ENCODE data around the gene PARVB. TPM values are rescaled to one million over a fixed set of nuclear protein-coding genes. Genes with fewer than 3 reads are reported as not detected.

The PARVB gene
- total RNA-seq, 4 donors from 2014 or later = 33.5 to 73.5 (median 41.5) TPM

- no peak overlapping the region for H3K27ac ChIP-seq
- no peak for DNase-seq (ENCODE audit: low spot score in 2 of 2)
- no peaks in the 10 kb centered on the region for H3K4me1 ChIP-seq
- H3K27me3 ChIP-seq = no peaks in the 10 kb centered on the region
- no peaks in the 10 kb centered on the region for H3K9me3 ChIP-seq
- 92 to 97% methylated on average over 7 of the region's 7 CpGs for WGBS, 2 donors
- TF ChIP-seq POLR2A (IDR thresholded peaks at IDR 0.05) (no peak), EP300 (IDR thresholded peaks at IDR 0.05) (no peak), CTCF (IDR thresholded peaks at IDR 0.05) (no peak)
- no peak overlapping the region for H3K4me3 ChIP-seq
- peaks cover 2 to 92% (median 42%) of the 10 kb centered on the region in 3 donors for H3K36me3 ChIP-seq
Observed at GRCh38 chr22:43980579-43980978, 43.5 kb upstream of the PARVB start.

GRCh38 chr22:43980996-43981395, 43.1 kb upstream of the PARVB start:
- no peaks in the 10 kb centered on the region for H3K4me1 ChIP-seq
- H3K27ac ChIP-seq = no peak overlapping the region
- DNase-seq (ENCODE audit: low spot score in 2 of 2) = no peak
- H3K27me3 ChIP-seq = no peaks in the 10 kb centered on the region
- peaks cover 2 to 92% (median 38%) of the 10 kb centered on the region in 3 donors for H3K36me3 ChIP-seq
- no peak overlapping the region for H3K4me3 ChIP-seq
- 93 to 96% methylated on average over 16 to 17 of the region's 17 CpGs for WGBS, 2 donors
- TF ChIP-seq EP300 (IDR thresholded peaks at IDR 0.05) (no peak), CTCF (IDR thresholded peaks at IDR 0.05) (no peak), POLR2A (IDR thresholded peaks at IDR 0.05) (no peak)
- H3K9me3 ChIP-seq = no peaks in the 10 kb centered on the region

- Histone ChIP-seq H3K27me3 (no peaks in the 10 kb centered on the region), H3K36me3 (peaks cover 2 to 93% (median 26%) of the 10 kb centered on the region in 3 donors), H3K4me1 (no peaks in the 10 kb centered on the region), H3K27ac (no peak overlapping the region), H3K4me3 (no peak overlapping the region), H3K9me3 (no peaks in the 10 kb centered on the region)
- no peak for DNase-seq (ENCODE audit: low spot score in 2 of 2)
- WGBS, 2 donors = 97 to 98% methylated on average over 16 of the region's 16 CpGs
- TF ChIP-seq EP300 (IDR thresholded peaks at IDR 0.05) (no peak), POLR2A (IDR thresholded peaks at IDR 0.05) (no peak), CTCF (IDR thresholded peaks at IDR 0.05) (no peak)
Observed at GRCh38 chr22:43983808-43984207, 40.3 kb upstream of the PARVB start.

- Histone ChIP-seq H3K27ac (no peak overlapping the region), H3K4me3 (no peak overlapping the region), H3K9me3 (no peaks in the 10 kb centered on the region), H3K36me3 (peaks cover 2 to 93% (median 18%) of the 10 kb centered on the region in 3 donors), H3K4me1 (no peaks in the 10 kb centered on the region), H3K27me3 (no peaks in the 10 kb centered on the region)
- 86 to 90% methylated on average over 12 of the region's 12 CpGs for WGBS, 2 donors
- TF ChIP-seq CTCF (IDR thresholded peaks at IDR 0.05) = no peak
- TF ChIP-seq EP300 (IDR thresholded peaks at IDR 0.05) = no peak
- no peak for TF ChIP-seq POLR2A (IDR thresholded peaks at IDR 0.05)
- DNase-seq (ENCODE audit: low spot score in 2 of 2) = no peak
Observed at GRCh38 chr22:43985532-43985931, 38.6 kb upstream of the PARVB start.

- Histone ChIP-seq H3K4me3 (no peak overlapping the region), H3K4me1 (no peaks in the 10 kb centered on the region), H3K27ac (no peak overlapping the region), H3K27me3 (no peaks in the 10 kb centered on the region), H3K36me3 (peaks cover 2 to 95% (median 19%) of the 10 kb centered on the region in 3 donors), H3K9me3 (no peaks in the 10 kb centered on the region)
- 71 to 77% methylated on average over 8 of the region's 8 CpGs for WGBS, 2 donors
- TF ChIP-seq POLR2A (IDR thresholded peaks at IDR 0.05) (no peak), EP300 (IDR thresholded peaks at IDR 0.05) (no peak), CTCF (IDR thresholded peaks at IDR 0.05) (no peak)
- DNase-seq (ENCODE audit: low spot score in 2 of 2) = no peak
Observed at GRCh38 chr22:43988116-43988820, 35.8 kb upstream of the PARVB start.
